B cell (primary cell): ENCODE data around the gene KCNA4.

ENCODE experiments used
- CTCF ChIP-seq: fragments of 200-600 bp; IDR thresholded peaks from one replicate; pipeline ENCODE4 v1.8.0; 2022; ENCODE audit warnings: antibody characterized with exemption, mild to moderate bottlenecking
- EZH2 ChIP-seq: IDR thresholded peaks from 2 replicates; pipeline ENCODE4 v1.6.1; 2012; ENCODE audit warnings: borderline replicate concordance, low read depth, mild to moderate bottlenecking, moderate library complexity, low read length; ENCODE audit not compliant: insufficient read depth, poor library complexity, severe bottlenecking

- TF ChIP-seq CTCF = no peak
- TF ChIP-seq EZH2 = no peak
Observed at GRCh38 chr11:30041171-30041570, 24.3 kb upstream of the KCNA4 start.
